HG03066 (cell line): Measurements from ENCODE around the gene HDGF.
"Not testable (repeated sequence)": the region's sequence is repeated elsewhere in the genome, so short reads cannot be mapped to it uniquely, and the experiment has no call there.

Experiments used
- ATAC-seq: cut with Tn5 transposase; IDR thresholded peaks from one replicate; pipeline ENCODE4 v1.9.1; 2021; ENCODE audit warnings: low read depth; ENCODE audit not compliant: unreplicated experiment

HDGF gene

DNA sequence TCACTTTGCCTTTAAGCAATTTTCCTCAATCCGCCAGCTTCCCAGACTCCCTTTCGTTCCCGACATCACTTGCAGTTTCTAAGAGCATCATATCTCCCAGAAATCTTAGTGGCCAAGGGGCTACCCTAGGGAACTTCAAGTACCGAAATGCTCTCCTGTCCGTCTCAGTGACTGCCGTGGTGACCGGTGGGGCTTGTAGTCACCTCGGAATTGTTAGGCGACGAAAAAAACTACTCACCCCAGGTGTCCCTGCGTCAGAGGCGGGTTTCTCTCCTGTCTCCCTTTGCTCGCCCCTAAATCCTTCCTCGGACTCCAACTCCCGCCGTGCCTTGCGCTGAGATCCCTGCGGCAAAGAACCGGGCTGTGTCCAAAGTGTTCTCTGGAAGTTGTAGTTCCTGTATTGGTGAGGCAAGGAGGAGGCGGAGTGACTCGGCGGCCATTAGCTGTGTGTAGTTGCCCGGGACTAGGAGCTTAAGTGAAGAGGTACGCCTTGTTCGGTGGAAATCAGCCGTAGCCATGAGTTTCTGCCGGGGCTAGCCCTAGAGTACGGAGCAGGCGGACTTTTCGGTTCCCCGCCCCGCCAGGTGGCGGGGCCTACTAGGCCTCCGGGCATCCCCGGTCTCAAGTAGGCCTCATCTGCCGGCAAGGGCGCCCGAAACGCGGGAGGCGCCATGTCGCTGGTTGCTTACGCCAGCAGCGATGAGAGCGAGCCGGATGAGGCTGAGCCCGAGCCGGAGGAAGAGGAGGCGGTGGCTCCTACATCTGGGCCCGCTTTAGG lies 15.8 kb upstream of the HDGF start, which contains the start of gene PRCC:
PRCC (plus strand) TSS at position 435 of the 778 bp plus-strand sequence; CDS start at position 672, 237 bp downstream.
- ATAC-seq, result peak; percentile 96

DNA sequence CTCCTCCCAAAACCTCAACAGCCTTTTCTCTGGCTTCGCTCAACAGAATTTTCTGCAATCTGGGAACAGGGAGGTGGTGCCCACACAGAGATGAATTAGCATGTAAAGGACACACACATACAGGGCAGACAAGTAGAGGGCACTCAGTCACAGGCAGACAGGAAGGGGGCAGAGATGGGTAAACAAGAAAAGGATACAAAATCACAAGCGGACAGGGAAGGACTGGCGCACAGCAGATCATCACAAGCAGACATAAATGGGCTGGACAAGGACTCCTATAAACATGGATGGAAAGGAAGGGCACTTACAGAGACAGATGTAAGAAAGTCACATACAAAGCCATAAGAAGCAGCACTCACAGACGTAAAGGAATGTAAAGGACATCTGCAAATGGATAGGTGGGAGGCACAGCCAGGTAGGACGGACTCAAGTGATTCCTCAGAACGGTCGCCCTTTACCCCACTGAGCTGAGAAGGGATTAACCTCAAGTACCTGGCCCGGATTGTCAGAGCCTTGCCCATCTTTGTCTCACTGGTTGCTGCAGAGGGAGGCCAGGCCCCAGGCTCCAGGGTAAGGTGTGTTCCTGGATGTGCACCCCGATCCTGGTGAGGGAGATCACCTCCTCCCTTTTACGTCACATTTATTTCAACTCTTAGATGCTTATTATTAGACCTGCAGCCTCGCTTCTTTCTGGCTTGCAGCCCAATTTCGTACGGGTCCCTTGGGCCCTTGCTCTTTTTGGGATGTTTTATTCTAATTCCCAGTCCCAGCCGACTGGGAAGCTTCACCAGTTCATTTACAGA lies 15.0 kb upstream of the HDGF start:
- peak; percentile 15 for ATAC-seq

DNA sequence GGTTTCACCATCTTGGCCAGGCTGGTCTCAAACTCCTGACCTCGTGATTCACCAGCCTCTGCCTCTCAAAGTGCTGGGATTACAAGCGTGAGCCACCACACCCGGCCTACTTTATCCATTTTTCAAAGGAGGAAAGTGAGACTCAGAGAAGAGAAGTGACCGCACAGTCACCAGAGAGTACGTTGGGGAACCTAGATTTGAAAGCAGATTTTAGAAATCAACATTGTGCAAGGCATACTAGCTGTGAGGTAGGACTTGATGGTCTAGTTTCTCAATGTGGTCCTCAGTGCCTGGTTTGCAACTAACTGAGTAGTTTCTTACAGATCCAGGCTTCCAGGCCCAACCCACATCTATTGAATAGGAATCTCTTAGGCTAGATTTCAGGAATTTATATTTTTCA lies 14.2 kb upstream of the HDGF start:
- ATAC-seq, result no peak

DNA sequence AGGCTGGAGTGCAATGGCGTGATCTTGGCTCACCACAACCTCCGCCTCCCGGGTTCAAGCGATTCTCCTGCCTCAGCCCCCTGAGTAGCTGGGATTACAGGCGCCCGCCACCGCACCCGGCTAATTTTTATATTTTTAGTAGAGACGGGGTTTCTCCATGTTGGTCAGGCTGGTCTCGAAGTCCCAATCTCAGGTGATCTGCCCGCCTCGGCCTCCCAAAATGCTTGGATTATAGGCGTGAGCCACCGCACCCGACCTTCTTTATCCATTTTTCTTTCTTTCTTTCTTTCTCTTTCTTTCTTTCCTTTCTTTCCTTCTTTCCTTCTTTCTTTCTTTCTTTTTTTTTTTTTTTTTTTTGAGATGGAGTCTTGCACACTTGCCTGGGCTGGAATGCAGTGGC lies 13.7 kb upstream of the HDGF start:
- not testable (repeated sequence) for ATAC-seq

DNA sequence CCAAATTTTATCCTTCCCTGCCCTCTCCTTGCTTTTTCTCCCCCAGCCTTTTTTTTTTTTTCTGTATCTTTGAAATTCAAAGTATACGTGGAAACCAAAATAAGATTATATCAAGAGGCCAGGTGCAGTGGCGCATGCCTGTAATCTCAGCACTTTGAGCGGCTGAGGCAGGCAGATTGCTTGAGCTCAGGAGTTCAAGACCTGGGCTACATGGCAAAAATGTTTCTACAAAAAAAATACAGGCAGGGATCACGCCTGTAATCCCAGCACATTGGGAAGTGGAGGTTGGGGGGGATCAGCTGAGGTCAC lies 9.3 kb upstream of the HDGF start:
- ATAC-seq, result no peak

DNA sequence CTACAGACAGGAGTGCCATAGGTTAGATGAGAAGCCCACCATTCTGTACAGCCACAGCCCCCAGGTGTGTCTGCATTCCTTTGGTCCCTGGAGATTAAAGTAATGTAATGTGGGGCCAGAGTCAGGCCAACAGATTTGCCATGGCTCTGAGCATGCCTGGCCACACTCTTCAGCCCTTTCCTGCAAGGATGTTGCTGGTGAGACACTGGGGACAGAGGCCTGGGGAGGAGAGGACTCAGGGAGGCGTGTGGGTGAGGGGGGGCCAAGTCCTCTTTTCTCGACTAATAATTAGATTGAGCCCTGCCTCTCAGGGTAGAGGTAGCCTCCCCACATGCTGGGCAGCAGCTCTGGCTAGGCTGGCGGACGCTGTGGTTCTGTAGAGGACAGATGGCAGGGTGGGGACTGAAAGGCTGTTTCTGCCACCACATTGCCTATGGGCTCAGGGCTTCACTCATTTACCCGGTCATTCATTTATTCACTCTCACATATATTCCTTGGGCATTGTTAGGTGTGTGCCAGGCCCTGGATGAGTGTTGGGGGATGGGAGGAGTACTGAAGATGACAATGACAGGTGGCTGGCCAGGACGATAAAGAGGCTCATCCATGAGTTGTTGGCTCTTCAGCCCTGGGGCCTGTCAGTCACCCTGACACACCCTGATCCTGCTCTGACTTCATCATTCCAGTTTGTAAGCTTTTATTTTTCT lies 8.8 kb upstream of the HDGF start:
- ATAC-seq, result no peak

DNA sequence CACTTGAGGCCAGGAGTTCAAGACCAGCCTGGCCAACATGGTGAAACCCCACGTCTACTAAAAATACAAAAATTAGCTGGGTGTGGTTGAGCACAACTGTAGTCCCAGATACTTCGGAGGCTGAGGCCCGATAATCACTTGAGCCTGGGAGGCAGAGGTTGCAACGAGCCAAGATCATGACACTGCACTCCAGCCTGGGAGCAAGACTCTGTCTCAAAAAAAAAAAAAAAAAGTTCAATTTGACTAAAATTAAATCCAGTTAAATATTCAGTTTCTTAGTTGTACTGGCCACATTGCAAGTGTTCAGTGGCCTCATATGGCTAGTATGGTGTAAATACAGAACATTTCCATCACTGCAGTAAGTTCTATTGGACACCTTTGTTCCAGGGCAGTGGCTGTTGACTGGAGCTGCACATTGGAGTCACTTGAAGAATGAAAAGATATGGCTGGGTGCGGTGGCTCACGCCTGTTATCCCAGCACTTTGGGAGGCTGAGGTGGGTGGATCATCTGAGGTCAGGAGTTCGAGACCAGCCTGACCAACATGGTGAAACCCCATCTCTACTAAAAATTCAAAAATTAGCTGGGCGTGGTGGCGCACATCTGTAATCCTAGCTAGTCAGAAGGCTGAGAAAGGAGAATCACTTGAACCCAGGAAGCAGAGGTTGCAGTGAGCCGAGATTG lies 6.2 kb upstream of the HDGF start:
- ATAC-seq, result not testable (repeated sequence)

DNA sequence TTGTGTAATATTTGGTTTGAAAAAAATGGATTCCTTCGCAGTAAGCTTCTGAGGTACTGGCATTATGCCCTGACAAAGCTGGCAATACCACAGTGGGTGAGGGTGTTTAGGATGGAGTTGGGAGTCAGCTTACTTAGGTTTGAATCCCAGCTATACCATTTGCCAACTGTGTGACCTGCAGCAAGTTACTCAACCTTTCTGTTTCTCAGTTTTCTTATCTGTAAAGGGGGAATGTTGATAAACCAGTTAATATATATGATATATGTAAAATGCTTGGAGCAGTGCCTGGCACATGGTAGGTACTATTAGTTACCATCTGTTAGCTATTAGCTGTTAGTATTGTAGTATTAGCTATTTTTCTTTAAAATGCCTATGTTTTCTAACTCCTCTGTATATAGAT lies 4.9 kb upstream of the HDGF start:
- no peak for ATAC-seq

DNA sequence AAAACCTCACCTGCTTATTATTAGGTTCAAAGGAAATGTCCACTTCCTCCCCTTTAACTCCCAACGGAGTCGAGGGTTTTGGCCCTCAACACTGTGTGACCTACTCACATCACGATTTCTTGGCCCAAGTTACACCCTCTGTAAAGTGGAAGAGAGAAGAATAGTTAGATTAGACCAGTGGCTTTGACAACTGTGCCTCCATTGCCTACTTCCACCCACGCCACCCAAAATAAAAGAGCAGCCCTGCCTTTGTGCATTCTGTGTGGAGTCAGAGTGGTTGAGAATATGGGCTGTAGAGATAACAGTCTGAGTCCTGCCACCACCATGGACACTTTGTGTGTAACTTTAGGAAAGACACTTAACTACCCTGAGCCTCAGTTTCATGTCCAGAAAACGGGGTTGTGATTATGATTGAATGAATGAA lies 4.1 kb upstream of the HDGF start:
- ATAC-seq, result no peak

DNA sequence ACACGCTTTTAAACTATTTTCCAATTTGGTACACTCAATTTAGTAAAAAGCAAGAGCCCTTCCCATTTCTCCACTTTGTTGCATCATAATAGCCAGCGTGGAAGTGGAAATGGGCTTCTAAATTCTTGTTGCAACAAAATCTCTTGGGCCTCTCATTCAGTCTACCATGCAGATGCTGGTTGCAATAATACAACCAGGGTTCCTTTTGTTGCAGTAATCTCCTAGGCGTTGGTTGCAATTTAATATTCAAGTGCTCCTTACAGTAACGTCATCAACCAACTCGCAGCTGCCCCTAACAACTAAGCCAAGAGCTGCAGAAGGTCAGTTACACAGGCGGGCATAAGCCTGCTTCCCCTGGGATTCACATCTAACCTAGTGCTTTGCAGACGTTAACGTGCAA lies 2.7 kb upstream of the HDGF start:
- no peak for ATAC-seq

DNA sequence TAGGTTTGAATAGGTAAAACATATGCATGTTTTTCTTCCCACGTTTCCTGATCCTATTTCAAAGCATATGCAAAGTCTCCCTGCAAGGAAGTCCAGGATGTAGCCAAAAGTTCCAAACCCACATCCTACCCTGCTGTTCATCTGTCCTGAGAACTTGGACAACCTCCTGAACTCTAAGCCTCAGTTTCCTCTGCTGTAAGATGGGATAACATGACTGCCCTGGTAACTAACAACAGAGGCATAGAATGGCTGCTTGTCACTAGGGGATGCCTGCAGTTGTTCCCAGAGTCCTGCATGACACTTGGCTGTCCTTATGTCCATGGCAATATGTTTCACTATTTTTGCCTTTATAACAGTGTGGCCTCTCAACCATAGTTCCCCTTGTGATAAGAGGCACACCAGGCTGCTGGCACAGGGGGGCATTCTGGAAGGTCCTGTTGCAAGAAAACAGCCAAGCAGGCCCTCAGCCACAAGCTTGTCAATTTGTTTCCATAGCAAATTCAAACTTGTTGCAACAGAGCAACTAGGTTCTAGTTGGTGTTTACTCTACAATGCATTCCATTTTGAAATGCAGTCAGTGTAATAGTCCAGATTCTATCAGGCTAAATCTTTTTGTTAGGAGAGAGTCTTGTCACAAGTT lies 1.5 kb upstream of the HDGF start:
- ATAC-seq, result no peak

DNA sequence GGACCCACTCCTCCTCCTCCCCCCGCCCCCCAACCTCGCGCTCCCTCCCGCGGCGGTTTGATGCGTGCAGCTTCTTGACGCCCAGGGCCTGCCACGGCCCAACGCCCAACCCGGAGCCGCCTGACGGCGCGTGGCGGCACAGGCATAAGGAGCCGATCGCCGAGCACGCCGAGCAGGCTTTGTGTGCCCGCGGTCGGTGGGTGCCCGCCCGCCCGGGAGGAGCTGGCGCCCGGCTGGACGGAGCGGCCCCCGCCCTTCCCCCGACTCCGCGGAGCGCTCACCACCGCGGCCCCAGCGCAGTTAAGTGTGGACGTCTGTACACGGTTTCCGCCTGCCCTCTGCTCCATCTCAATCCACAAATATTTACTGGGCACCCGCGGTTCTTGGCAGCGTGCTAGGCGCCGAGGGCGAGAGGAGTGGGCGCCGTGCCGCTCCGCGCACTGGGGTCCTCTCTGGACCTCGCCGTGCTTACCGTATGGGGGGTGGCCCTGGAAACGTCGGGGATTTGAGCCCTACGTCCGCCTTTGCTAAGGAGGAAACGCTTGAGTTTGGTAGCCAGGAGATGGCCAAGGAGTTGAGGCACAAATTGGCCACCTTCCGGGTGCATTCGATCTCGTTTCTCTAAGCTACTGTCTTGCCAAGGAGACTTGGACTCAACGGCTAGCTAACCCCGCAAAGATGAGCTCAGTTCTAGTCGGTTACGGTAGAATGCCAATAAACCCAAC lies 444 bp upstream of the HDGF start:
- ATAC-seq, result peak; percentile 60

DNA sequence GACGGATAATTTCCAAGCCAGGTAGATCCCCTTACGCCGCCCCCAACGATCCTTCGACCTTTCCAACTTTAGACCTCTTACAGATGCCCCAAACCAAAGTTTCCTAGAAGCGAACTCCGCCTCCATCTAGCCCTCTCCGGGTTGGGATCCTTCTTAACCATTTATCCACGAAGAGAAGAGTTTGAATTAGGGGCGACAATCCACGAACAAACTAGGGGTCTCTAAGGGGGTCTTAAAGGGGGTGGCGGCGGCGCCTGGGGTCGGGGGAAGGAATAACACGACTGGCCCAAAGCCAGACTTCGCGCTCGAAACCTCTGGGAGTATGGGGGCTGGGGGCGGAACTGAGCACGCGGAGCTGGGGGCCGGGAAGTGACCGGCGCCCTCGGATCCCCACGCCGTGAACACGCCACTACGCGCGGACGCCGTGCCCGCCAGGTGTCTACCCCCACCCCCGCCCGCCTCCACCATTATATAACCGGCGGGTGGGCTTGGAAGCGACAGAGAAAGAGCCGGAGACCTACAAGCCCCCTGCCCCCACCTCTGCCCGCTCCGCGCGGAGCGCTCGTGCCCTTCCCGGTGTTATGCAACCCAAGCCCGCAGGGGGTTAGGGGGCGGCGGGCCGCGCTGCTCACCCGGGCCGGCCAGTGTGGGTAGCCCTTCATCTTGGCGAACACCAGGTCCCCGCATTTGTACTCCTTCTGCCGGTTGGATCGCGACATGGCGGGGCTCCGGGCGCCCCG lies 594 bp downstream of the HDGF start:
- no peak for ATAC-seq

DNA sequence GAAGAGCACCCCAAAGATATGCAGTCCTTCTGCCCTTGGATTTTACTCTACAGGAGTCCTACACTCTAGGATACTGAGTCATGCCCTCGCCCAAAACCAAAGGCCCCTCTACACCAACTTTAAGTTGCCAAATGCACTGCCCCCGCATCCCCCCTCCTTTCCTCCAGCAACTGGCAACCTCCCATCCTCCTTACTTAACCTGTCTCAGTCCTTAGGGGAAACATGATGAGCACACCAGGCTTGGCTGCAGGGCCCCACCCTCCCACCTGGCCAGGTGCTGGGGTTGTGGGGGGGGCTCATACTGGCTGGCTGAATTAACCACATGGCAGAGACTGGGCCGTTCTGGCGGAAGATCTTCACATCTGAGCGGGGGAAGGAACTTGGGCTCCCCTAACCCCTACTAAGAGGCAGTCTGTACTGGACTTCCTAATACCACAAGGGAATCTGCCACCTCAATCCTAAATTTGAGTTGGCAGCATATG lies 1.2 kb downstream of the HDGF start:
- no peak for ATAC-seq

DNA sequence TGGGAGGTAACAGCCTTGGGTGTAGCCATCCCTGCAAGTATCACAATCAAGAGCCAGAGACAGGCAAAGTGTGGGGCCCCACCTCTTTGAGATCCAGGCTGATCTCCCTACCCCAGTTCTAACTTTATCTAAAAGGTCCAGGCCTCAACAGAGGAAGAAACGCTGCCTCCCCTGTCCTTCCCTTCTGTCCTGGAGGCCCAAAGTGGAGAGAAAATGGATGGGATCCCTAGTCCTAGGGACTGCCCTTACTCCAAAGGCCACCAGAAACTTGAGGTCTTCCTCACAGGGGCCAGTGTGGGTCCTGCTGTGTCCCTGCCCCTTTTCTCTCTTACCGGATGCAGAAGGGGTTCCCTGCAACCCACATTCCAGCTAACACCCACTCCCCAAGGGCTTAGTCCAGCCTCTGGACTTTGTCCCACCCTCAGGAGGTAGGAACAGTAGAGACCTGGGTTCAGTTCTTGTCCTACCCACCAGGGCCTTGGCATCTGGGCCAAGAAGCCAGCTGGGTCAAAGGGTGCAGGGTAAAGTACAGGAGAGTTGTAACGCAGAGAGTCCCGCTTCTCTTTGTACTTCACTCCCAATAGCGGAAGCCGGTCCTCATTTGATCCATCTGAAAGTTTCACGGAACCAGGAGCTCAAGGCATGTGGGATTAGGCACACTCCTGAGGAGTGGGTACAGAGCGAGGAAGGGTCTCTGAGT lies 1.9 kb downstream of the HDGF start:
- ATAC-seq, result no peak

DNA sequence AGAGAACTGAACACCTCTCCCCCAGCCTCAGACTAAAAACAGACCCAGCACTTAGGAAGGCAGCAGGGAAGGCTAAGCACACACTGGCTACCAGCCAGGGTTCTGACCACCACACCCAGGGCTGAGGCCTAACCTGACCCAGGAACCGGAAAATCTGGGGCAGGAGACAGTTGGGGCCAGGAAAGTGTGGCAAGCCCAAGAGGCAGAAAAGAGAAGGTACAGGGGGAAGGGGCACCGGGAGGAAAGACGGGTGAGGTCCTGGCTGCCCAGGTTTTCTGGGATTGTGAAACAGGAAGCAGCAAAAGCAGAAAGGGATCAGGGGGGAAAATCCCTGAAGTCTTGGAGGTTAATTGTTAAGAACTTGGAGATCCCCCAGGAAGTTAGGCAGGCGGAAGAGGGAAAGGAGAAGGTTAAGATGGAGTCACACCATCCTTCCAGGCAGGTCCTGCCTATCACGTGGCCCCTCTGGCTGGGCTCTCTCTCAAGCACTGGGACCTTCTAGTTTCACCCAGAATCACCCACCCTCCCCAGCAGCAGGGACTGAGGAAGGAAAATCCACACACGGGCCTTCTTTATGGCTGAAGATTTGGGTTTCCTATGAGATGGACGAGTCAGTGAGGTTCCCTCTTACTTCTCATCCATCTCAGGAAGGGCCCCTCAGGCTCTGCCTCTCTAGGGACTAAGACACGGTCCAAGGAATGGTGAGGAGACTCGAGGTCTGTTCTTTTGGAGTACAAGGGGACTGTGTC lies 2.6 kb downstream of the HDGF start:
- no peak for ATAC-seq
